Measurements from ENCODE around the gene BMS1. TPM values are rescaled to one million over a fixed set of nuclear protein-coding genes. Genes with fewer than 3 reads are reported as not detected.

BMS1 gene
- total and polyA plus RNA-seq, 2 of the 8 experiments (the other 6 are each of a cell fraction or from before 2014, with no cell fraction given) = 3.7 to 34.6 TPM

- no peak for TF ChIP-seq KDM1A (IDR thresholded peaks at IDR 0.05; ENCODE audit: borderline replicate concordance, low read length)
- TF ChIP-seq RAD21 (IDR thresholded peaks at IDR 0.05 in 1 of 2, conservative IDR thresholded peaks at IDR 0.05 in 1 of 2; ENCODE audit: low read depth in 2 of 2, low read length in 2 of 2) = no peak
- no peak for TF ChIP-seq RXRA (IDR thresholded peaks at IDR 0.05; ENCODE audit: insufficient read depth, low read depth, low read length)
- no peak for TF ChIP-seq ATF3 (IDR thresholded peaks at IDR 0.05; ENCODE audit: insufficient read depth, low read depth, low read length)
Measured at GRCh38 chr10:42743697-42744096, 38.9 kb upstream of the BMS1 start (continued).
